ENCODE data around the gene FKRP. TPM values are rescaled to one million over a fixed set of nuclear protein-coding genes. Genes with fewer than 3 reads are reported as not detected.

Gene FKRP
- total RNA-seq, 1 experiment from 2014 or later: 19.4 TPM

DNA sequence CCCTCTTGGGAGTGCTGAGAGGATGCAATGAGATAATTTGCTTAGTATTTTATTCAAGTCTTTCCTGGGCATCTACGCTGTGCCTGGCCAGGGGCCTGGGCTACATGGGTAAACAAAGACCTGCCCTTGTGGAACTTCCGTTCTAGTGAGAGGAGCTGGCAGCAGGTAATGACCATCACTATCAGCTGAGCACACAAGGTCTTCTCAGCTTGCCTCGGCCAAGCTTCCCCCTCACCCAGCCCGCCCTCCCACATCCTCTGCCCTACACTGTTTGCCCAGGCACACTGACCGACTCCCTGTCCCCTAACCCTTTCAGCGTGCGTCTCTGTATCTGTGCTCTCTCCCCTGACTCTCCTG lies 8.6 kb upstream of the FKRP start:
- H4K20me1 ChIP-seq (ENCODE audit: insufficient read depth): peaks cover 23% of the 10 kb centered on the region; the same call in 1 of the 2 replicates
- ATAC-seq (no peak), DNase-seq (ENCODE audit: low read depth, low spot score) (no peak)
- H3K9ac ChIP-seq (ENCODE audit: low read length): no peak overlapping the region
- no TSS peak for BruUV-seq (replicated peaks)
- no peak overlapping the region for H3K27ac ChIP-seq (ENCODE audit: low read depth, low read length)
- ChIA-PET CTCF (interaction anchor here (1.1 kb wide), 1 partner anchor 104 kb away, joined by 3 read pairs; no protein-coding TSS in a partner anchor), POLR2A (interaction anchor here (0.5 kb wide), 1 partner anchor 86 kb away, joined by 3 read pairs; no protein-coding TSS in a partner anchor), RAD21 (ENCODE audit: low non-redundant PET in 1 of 2, low total read pairs in 2 of 2, uncharacterized antibody in 2 of 2, unreplicated experiment in 2 of 2) (no interaction called here)
- H3K9me3 ChIP-seq (ENCODE audit: control insufficient read depth in 1 of 2, insufficient read depth in 1 of 2, low read depth in 1 of 2, low read length in 2 of 2): no peaks in the 10 kb centered on the region
- no peak overlapping the region for H3K4me3 ChIP-seq (replicated peaks in 1 of 2; ENCODE audit: low read depth in 1 of 2, low read length in 2 of 2)
- TF ChIP-seq, protein P1, sequence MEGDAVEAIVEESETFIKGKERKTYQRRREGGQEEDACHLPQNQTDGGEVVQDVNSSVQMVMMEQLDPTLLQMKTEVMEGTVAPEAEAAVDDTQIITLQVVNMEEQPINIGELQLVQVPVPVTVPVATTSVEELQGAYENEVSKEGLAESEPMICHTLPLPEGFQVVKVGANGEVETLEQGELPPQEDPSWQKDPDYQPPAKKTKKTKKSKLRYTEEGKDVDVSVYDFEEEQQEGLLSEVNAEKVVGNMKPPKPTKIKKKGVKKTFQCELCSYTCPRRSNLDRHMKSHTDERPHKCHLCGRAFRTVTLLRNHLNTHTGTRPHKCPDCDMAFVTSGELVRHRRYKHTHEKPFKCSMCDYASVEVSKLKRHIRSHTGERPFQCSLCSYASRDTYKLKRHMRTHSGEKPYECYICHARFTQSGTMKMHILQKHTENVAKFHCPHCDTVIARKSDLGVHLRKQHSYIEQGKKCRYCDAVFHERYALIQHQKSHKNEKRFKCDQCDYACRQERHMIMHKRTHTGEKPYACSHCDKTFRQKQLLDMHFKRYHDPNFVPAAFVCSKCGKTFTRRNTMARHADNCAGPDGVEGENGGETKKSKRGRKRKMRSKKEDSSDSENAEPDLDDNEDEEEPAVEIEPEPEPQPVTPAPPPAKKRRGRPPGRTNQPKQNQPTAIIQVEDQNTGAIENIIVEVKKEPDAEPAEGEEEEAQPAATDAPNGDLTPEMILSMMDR (IDR thresholded peaks at IDR 0.05 in 2 of 3, conservative IDR thresholded peaks at IDR 0.05 in 1 of 3; ENCODE audit: borderline replicate concordance in 1 of 3, insufficient read depth in 1 of 3, low read depth in 2 of 3, low read length in 2 of 3): no peak
- TF ChIP-seq POLR2A (IDR thresholded peaks at IDR 0.05; ENCODE audit: borderline replicate concordance, extremely low read depth, insufficient read depth, insufficient read length) (no peak), SIN3A (IDR thresholded peaks at IDR 0.05; ENCODE audit: low read depth) (no peak), EZH2phosphoT487 (IDR thresholded peaks at IDR 0.05; ENCODE audit: borderline replicate concordance) (no peak)
- TF ChIP-seq, protein P2, sequence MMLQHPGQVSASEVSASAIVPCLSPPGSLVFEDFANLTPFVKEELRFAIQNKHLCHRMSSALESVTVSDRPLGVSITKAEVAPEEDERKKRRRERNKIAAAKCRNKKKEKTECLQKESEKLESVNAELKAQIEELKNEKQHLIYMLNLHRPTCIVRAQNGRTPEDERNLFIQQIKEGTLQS (IDR thresholded peaks at IDR 0.05): no peak
- intact Hi-C loops (cut with micrococcal nuclease): no loop called here
- no peaks in the 10 kb centered on the region for H3K27me3 ChIP-seq (ENCODE audit: insufficient read depth, low read length)
- peaks cover 37 to 48% of the 10 kb centered on the region in 2 experiments for H3K36me3 ChIP-seq (ENCODE audit: control insufficient read depth in 1 of 2, insufficient read depth in 2 of 2, low read length in 2 of 2)
- no peak overlapping the region for H3K4me2 ChIP-seq (ENCODE audit: low read length)
- H3K79me2 ChIP-seq (ENCODE audit: insufficient read depth, low read length): peaks cover 93% of the 10 kb centered on the region
- 0 out of 4 replicates have a peak, but pooled peaks cover 0 to under 1% of the 10 kb centered on the region in 2 experiments for H3K4me1 ChIP-seq (ENCODE audit: control insufficient read depth in 1 of 2, insufficient read depth in 2 of 2, low read length in 2 of 2)
- H2AFZ ChIP-seq (ENCODE audit: low read depth, low read length, poor library complexity, severe bottlenecking): no peak overlapping the region
- H3K9me2 ChIP-seq (ENCODE audit: insufficient read depth): no peaks in the 10 kb centered on the region

DNA sequence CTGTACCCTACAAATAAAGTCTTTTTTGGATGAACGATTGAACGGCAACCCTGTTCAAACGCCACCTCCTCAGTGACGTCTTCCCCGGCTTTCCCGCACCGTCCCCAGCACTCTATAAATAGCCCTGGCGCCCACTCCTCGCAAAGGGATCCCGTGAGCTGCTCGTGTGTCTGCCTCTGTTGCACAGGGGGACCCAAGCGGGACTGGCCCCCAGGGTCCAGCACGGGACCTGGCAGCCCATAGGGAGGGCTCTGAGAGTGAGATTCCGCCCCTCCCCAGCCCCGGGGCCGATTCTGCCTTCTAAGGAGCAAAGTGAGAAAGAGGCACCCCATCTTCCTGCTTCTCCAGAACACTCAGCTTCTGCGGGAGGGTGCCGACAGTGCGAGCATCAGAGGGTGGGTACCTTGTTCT lies 8.1 kb upstream of the FKRP start:
- ATAC-seq: no peak
- intact Hi-C loops (cut with micrococcal nuclease): no loop called here
- TF ChIP-seq, protein P3, sequence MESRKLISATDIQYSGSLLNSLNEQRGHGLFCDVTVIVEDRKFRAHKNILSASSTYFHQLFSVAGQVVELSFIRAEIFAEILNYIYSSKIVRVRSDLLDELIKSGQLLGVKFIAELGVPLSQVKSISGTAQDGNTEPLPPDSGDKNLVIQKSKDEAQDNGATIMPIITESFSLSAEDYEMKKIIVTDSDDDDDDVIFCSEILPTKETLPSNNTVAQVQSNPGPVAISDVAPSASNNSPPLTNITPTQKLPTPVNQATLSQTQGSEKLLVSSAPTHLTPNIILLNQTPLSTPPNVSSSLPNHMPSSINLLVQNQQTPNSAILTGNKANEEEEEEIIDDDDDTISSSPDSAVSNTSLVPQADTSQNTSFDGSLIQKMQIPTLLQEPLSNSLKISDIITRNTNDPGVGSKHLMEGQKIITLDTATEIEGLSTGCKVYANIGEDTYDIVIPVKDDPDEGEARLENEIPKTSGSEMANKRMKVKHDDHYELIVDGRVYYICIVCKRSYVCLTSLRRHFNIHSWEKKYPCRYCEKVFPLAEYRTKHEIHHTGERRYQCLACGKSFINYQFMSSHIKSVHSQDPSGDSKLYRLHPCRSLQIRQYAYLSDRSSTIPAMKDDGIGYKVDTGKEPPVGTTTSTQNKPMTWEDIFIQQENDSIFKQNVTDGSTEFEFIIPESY (IDR thresholded peaks at IDR 0.05; ENCODE audit: extremely low read depth, insufficient replicate concordance, low read length): no peak
- TF ChIP-seq CEBPB (IDR thresholded peaks at IDR 0.05; ENCODE audit: low read depth) (no peak), RAD21 (IDR thresholded peaks at IDR 0.05; ENCODE audit: low read depth) (no peak), FOSL1 (IDR thresholded peaks at IDR 0.05; ENCODE audit: low read depth) (no peak), SIN3A (IDR thresholded peaks at IDR 0.05; ENCODE audit: low read depth) (no peak), ELF1 (IDR thresholded peaks at IDR 0.05; ENCODE audit: borderline replicate concordance, low read depth) (no peak), SRF (IDR thresholded peaks at IDR 0.05; ENCODE audit: low read depth) (no peak), EGR1 (IDR thresholded peaks at IDR 0.05; ENCODE audit: low read depth) (no peak)
- TF ChIP-seq, protein P4, sequence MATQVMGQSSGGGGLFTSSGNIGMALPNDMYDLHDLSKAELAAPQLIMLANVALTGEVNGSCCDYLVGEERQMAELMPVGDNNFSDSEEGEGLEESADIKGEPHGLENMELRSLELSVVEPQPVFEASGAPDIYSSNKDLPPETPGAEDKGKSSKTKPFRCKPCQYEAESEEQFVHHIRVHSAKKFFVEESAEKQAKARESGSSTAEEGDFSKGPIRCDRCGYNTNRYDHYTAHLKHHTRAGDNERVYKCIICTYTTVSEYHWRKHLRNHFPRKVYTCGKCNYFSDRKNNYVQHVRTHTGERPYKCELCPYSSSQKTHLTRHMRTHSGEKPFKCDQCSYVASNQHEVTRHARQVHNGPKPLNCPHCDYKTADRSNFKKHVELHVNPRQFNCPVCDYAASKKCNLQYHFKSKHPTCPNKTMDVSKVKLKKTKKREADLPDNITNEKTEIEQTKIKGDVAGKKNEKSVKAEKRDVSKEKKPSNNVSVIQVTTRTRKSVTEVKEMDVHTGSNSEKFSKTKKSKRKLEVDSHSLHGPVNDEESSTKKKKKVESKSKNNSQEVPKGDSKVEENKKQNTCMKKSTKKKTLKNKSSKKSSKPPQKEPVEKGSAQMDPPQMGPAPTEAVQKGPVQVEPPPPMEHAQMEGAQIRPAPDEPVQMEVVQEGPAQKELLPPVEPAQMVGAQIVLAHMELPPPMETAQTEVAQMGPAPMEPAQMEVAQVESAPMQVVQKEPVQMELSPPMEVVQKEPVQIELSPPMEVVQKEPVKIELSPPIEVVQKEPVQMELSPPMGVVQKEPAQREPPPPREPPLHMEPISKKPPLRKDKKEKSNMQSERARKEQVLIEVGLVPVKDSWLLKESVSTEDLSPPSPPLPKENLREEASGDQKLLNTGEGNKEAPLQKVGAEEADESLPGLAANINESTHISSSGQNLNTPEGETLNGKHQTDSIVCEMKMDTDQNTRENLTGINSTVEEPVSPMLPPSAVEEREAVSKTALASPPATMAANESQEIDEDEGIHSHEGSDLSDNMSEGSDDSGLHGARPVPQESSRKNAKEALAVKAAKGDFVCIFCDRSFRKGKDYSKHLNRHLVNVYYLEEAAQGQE (IDR thresholded peaks at IDR 0.05; ENCODE audit: low read depth): no peak

More for the DNA sequence above, 8.1 kb upstream of the FKRP start:
- H3K27me3 ChIP-seq (ENCODE audit: insufficient read depth, low read length): no peaks in the 10 kb centered on the region
- no peak for DNase-seq (ENCODE audit: low read depth, low spot score)
- no peaks in the 10 kb centered on the region for H3K4me1 ChIP-seq (ENCODE audit: control insufficient read depth in 1 of 2, insufficient read depth in 2 of 2, low read length in 2 of 2)
- H3K9me2 ChIP-seq (ENCODE audit: insufficient read depth): no peaks in the 10 kb centered on the region
- ChIA-PET POLR2A (interaction anchor here (0.5 kb wide), 1 partner anchor 85 kb away, joined by 3 read pairs; no protein-coding TSS in a partner anchor), RAD21 (ENCODE audit: low non-redundant PET in 1 of 2, low total read pairs in 2 of 2, uncharacterized antibody in 2 of 2, unreplicated experiment in 2 of 2) (no interaction called here), CTCF (interaction anchor here (1.1 kb wide), 1 partner anchor 103 kb away, joined by 3 read pairs; no protein-coding TSS in a partner anchor)
- H2AFZ ChIP-seq (ENCODE audit: low read depth, low read length, poor library complexity, severe bottlenecking): no peak overlapping the region
- no peak overlapping the region for H3K4me3 ChIP-seq (replicated peaks in 1 of 2; ENCODE audit: low read depth in 1 of 2, low read length in 2 of 2)
- BruUV-seq (replicated peaks): no TSS peak
- no peak overlapping the region for H3K4me2 ChIP-seq (ENCODE audit: low read length)
- H3K27ac ChIP-seq (ENCODE audit: low read depth, low read length): no peak overlapping the region
- H3K9ac ChIP-seq (ENCODE audit: low read length): no peak overlapping the region
- peaks cover 34 to 45% of the 10 kb centered on the region in 2 experiments for H3K36me3 ChIP-seq (ENCODE audit: control insufficient read depth in 1 of 2, insufficient read depth in 2 of 2, low read length in 2 of 2)
- no peaks in the 10 kb centered on the region for H3K9me3 ChIP-seq (ENCODE audit: control insufficient read depth in 1 of 2, insufficient read depth in 1 of 2, low read depth in 1 of 2, low read length in 2 of 2)
- H4K20me1 ChIP-seq (ENCODE audit: insufficient read depth): peaks cover 23% of the 10 kb centered on the region; the same call in 1 of the 2 replicates
- peaks cover 93% of the 10 kb centered on the region for H3K79me2 ChIP-seq (ENCODE audit: insufficient read depth, low read length)
